ENCODE data around the gene FRMD4A. TPM values are rescaled to one million over a fixed set of nuclear protein-coding genes. Genes with fewer than 3 reads are reported as not detected.

Gene FRMD4A
- total and polyA plus RNA-seq, 7 donors = 2.9 to 9.1 (median 6.2) TPM

DNA sequence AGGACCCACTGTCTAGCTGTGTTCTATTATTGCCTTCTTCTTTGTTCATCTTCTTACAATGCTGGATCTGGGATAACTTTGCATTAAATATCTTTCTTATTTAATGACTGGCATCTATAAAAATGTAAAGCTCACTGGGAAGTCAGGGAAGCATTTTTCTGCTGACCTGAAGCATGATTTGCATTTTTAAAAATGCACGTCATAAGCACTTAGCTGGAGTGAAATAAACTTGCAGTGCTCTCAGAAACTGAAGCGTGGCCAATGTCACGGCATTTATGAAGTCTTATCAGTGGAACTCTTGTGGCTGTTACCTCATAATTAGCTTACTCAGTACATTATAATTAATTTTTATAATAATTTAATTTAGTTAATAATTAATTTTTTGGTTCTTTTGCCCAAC, 59.1 kb downstream of the FRMD4A start:
- Histone ChIP-seq H3K36me3 (ENCODE audit: insufficient read depth in 1 of 2, low read depth in 1 of 2) (no peaks in the 10 kb centered on the region), H3K27ac (no peak overlapping the region), H3K4me1 (no peaks in the 10 kb centered on the region), H3K27me3 (ENCODE audit: insufficient read depth in 3 of 3, low read length in 2 of 3) (no peaks in the 10 kb centered on the region), H3K4me3 (no peak overlapping the region), H3K9me3 (no peaks in the 10 kb centered on the region)
- intact Hi-C loops (cut with DNase I) = no loop called here
- ATAC-seq = no peak
- DNase-seq = no peak
- WGBS, 3 donors = 84 to 90% (median 89%) methylated on average over 3 of the region's 3 CpGs
- TF ChIP-seq CTCF (IDR thresholded peaks at IDR 0.05) = no peak

DNA sequence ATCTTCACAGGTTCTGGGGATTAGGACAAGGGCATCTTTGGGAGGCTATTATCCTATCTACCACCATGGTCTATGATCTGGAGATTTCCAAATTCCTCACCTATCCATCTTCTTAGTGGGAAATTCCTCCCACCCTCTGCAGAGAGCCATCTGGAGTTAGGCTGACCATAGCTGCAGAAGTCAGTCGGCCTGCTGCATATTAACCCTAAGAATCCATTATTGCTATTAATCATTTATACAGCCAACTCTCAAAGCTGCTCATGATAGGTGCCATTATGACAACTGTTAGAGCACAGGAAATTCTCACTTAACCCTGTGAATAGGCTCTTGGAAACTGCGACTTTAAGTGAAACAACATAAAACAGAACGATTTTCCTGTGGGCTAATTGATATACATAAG, 60.4 kb downstream of the FRMD4A start:
- H3K36me3 ChIP-seq (ENCODE audit: insufficient read depth in 1 of 2, low read depth in 1 of 2) = no peaks in the 10 kb centered on the region
- no peak for TF ChIP-seq CTCF (IDR thresholded peaks at IDR 0.05)
- intact Hi-C loops (cut with DNase I) = no loop called here
- H3K9me3 ChIP-seq = no peaks in the 10 kb centered on the region
- H3K27me3 ChIP-seq (ENCODE audit: insufficient read depth in 3 of 3, low read length in 2 of 3) = no peaks in the 10 kb centered on the region
- H3K4me1 ChIP-seq = no peaks in the 10 kb centered on the region
- ATAC-seq = no peak
- no peak overlapping the region for H3K27ac ChIP-seq
- H3K4me3 ChIP-seq = no peak overlapping the region
- WGBS, 3 donors = 75 to 80% (median 76%) methylated on average over 3 of the region's 3 CpGs
- no peak for DNase-seq

DNA sequence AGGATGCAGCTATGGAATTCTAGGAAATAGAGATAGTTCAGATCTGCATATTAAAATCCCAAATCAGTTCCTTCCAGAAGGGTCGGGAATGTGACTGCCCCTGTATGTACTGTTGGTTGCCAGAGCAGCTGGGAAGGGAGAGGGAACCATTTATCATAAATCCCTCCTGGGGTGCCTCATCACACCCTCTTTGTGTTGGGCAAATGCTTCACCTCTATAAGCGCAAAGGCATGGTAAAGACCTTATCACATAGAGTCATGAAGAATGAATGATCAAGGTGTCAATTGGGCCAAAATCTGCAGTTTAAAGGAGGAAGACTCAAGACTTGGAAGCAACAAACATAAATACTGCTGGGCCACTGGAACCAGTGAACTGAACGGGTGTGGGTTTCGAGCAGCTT, 65.0 kb downstream of the FRMD4A start:
- H3K27ac ChIP-seq = no peak overlapping the region
- TF ChIP-seq CTCF (IDR thresholded peaks at IDR 0.05) = no peak
- no peaks in the 10 kb centered on the region for H3K27me3 ChIP-seq (ENCODE audit: insufficient read depth in 3 of 3, low read length in 2 of 3)
- no peaks in the 10 kb centered on the region for H3K36me3 ChIP-seq (ENCODE audit: insufficient read depth in 1 of 2, low read depth in 1 of 2)
- no peaks in the 10 kb centered on the region for H3K9me3 ChIP-seq
- intact Hi-C loops (cut with DNase I) = no loop called here
- no peaks in the 10 kb centered on the region for H3K4me1 ChIP-seq
- 83 to 88% (median 87%) methylated on average over 4 of the region's 4 CpGs for WGBS, 3 donors
- ATAC-seq (no peak), DNase-seq (no peak)
- H3K4me3 ChIP-seq = no peak overlapping the region

DNA sequence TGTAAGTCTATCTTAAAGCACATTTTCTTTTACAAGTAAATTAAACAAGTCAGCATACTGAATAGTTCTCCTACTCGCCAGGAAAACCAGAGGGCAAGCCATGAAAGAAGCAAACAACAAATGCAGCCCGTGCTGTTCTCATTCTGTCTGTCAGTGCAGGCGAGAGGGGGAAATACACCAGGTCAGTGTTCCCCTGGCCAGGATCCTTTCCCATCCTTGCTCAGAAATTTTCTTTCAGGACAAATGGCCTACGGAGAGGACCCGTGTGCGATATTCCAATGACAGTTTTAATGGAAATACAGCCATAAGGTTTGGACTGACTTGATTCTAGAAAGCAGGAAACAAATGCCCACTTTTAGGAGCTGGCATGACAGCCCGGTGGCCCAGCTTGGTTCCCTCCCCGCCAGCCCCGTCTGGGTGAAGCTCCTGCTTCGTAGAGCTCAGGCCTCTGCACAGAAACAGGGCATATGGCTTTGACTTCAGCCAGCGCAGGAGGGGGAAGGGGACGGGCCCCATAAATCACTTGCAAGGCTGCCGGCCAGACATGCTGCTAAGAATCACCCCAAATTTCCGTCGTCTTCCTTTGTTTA, 67.8 kb downstream of the FRMD4A start:
- intact Hi-C loops (cut with DNase I) = no loop called here
- Histone ChIP-seq H3K4me3 (no peak overlapping the region), H3K36me3 (ENCODE audit: insufficient read depth in 1 of 2, low read depth in 1 of 2) (no peaks in the 10 kb centered on the region), H3K27me3 (ENCODE audit: insufficient read depth in 3 of 3, low read length in 2 of 3) (no peaks in the 10 kb centered on the region), H3K9me3 (no peaks in the 10 kb centered on the region), H3K27ac (no peak overlapping the region), H3K4me1 (no peaks in the 10 kb centered on the region)
- WGBS, 3 donors = 51 to 73% (median 53%) methylated on average over 15 of the region's 15 CpGs
- ATAC-seq = no peak
- DNase-seq = no peak
- no peak for TF ChIP-seq CTCF (IDR thresholded peaks at IDR 0.05)

DNA sequence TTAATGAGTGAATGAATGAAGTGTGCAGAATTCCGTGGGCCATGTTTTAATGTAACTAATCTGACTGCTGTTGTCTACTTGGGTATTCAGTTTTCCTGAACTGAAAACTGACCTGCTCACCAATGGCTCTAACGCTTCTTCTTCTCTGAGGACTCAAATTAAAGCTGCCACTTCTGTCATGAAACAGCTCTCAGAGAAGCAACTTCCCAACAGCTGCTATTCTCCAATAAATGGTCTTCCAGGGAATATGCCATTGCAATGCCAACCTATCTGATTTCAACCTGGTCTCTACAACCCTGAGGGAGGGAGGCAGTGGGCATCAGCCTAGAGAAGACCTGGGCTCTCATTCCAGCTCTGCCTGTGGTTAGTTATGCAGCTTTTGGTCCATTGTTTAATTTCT, 69.4 kb downstream of the FRMD4A start:
- Histone ChIP-seq H3K4me3 (no peak overlapping the region), H3K27me3 (ENCODE audit: insufficient read depth in 3 of 3, low read length in 2 of 3) (no peaks in the 10 kb centered on the region), H3K27ac (no peak overlapping the region), H3K9me3 (no peaks in the 10 kb centered on the region), H3K36me3 (ENCODE audit: insufficient read depth in 1 of 2, low read depth in 1 of 2) (no peaks in the 10 kb centered on the region), H3K4me1 (no peaks in the 10 kb centered on the region)
- ATAC-seq (no peak), DNase-seq (no peak)
- 22 to 56% (median 28%) methylated on average over 2 of the region's 2 CpGs for WGBS, 3 donors
- TF ChIP-seq CTCF (IDR thresholded peaks at IDR 0.05) = no peak
- intact Hi-C loops (cut with DNase I) = no loop called here

All from psoas muscle (tissue), 8 donors.